OCI-M2 (cell line): Measurements from ENCODE around the gene TPGS1.

ENCODE experiments used
- DNase-seq: peaks from one replicate; lab custom pipeline; 2025; ENCODE audit not compliant: unreplicated experiment; lab: John Stamatoyannopoulos, UW

Gene TPGS1

DNA sequence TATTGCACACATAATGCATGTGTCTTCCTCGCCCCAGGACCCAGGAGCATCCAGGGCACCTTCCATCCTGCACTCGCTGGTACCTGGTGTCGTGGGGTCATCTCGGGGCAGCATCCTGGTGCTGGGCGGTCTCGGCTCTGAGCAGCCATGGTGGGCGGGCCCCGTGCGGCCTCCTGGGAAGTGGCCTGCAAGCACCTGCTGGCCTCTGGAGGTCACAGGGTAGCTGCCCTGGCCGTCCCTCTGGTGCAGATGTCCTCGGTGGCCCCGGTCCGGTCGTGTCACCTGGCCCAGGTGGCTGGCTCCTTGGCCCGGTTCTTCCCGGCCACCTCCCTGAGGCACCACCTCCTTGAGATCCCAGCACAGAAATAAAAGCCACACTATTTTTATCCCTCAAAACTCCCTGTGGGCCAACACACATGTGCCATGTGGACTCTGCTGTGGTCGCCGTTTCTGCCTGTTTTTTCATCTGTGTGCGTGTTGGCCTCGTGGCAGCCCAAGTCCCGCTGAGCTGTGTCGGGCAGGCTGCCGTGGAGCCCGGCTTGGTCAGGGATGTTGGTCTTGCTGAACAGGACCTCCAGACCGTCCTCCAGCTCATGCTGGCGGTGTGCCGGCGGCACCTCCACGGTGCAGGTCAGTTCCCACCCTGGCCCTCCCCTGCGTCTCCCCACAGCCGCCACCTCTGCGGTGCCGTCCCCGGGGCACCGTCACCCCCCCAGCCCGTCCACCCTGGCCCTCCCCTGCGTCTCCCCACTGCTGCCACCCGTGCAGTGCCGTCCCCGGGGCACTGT lies 31.5 kb downstream of the TPGS1 start:
- no peak for DNase-seq

DNA sequence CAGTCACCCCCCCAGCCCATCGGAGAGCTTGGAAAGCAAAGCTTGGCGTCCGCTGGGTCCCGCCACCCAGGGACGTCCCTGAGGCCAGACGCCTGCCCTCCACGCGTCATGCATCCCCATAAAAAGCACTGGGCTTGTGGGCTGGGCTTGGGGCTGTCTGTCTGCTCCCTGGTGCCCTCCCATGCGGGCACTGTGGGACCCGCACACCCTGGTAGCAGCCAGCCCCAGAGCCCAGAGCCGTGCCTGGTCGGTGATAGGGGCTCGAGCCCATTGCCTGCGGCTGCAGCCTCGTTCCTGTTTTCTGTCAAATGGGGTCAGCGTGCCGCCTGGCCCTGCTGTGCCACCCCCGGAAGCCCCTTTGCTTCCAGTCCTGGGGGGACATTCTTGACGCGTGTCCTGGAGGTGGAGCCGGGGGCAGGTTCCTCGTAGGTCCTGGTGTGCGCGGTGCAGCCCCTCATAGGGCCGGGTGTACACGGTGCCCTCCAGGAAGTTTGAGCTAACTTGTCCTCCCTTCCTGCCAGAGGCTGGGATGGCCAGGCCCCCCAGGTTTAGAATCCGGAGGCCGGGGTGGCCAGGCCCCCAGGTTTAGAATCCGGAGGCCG lies 32.2 kb downstream of the TPGS1 start:
- DNase-seq = no peak

DNA sequence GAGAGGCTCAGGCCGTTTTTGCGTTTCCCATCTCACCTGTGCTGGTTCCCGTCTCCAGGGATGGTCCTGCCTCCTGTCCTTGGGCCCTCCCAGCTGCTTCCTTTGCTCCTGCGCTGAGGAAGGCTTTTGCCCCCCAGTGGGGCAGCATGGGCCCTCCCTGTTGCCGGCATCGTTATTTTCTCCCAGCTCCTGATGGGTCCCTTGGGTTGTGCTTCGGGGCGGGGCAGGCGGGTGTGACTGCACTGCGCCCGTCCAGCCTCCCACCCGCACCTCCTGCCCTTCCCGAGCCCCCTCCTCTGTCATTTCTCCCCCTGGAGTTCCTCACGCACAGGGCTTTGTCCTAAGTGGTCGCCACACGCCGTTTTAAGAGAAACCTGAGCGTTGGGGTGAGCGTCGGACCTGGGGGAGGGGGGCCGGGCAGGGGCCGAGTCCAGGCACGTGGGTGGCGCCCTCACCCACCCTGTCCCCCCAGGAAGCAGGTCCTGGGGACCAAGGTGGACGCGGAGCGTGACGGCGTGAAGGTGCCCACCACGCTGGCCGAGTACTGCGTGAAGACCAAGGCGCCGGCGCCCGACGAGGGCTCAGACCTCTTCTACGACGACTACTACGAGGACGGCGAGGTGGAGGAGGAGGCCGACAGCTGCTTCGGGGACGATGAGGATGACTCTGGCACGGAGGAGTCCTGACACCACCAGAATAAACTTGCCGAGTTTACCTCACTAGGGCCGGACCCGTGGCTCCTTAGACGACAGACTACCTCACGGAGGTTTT lies 33.8 kb downstream of the TPGS1 start:
- DNase-seq = no peak

DNA sequence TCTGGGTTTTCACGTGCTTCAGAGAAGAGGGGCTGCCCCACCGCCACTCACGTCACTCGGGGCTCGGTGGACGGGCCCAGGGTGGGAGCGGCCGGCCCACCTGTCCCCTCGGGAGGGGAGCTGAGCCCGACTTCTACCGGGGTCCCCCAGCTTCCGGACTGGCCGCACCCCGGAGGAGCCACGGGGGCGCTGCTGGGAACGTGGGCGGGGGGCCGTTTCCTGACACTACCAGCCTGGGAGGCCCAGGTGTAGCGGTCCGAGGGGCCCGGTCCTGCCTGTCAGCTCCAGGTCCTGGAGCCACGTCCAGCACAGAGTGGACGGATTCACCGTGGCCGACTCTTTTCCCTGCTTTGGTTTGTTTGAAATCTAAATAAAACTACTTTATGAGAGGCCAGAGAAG lies 34.4 kb downstream of the TPGS1 start:
- no peak for DNase-seq

DNA sequence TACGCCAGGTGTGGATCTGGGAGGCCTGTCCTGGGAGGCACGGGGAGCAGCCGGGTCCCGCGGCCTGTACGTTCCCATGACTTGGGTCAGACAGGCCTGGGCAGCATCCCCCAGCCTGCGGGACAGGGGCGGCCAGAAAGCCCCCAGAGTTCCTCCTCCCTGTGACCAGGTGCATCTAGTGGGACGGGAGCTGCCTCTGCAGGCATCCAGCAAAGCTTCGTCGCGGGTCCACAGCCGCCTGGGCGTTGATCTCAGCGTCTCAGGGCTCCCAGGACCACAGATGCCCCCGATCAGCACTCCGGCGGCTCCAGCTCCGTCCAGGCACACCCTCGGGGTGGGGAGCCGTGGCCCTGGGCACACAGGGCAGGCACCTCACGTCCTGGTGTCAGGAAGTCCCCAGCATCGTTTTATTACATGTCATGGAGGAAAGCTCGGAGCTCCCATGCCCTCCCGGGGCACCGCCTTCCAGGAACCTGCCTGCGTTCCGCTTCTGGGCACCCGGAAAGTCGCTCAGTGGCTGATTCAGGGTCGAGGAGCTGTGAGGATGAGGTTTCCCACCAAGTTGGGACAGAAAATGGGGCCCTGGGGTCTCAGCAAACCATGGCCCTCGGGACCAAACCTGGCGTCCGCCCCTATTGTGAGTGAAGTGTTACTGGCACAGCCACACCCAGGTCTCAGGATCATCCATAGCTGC lies 35.0 kb downstream of the TPGS1 start:
- DNase-seq = no peak

DNA sequence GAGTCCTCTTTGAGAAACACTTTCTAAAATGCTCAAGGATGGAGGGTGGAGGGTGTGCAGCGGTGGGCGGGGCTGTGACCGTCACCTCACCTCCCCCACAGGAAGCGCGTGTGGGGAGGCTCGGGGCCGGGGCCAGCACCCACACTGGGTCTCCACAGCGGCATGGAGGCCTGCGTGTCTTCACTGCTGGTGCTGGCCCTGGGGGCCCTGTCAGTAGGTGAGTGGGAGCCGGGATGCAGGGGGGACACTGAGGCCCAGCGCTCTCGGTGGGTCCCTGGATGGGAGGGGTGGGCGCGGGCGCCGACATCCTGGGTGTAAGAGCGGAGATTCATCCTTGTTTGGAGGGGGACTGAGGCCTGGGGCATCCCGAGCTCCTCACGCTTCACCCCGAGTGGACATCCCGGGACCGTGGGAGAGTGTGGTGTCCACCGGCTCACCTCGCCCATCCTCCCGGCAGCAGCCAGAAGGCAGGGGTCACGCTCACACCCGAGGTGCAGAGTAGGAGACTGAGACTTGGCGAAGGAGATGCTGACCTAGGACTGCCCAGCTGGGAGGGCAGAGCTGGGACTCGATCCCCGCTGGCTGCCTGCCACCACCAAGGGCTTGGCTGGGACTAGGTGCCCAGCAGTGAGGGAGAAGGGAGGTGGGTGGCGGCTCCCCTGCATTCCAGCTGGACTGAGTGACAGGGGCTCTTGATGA lies 36.8 kb downstream of the TPGS1 start, which contains the start of gene GZMM:
Gene GZMM, plus strand, starts transcription at position 144 of the 699 bp plus-strand sequence. Its CDS starts 19 bp downstream, at position 163.
- DNase-seq = no peak

DNA sequence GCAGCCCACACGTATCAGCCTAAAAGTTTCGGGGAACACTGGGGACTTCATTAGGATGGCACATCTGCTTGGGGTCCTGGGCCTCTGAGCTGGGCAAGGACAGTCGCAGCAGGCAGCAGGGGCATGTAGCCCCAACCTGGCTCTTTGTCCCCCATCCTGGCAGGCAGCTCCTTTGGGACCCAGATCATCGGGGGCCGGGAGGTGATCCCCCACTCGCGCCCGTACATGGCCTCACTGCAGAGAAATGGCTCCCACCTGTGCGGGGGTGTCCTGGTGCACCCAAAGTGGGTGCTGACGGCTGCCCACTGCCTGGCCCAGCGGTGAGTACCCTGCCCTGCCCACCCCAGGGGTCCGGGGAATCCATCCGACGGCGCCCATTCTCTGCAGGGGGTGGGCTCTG lies 39.8 kb downstream of the TPGS1 start:
- DNase-seq = no peak

DNA sequence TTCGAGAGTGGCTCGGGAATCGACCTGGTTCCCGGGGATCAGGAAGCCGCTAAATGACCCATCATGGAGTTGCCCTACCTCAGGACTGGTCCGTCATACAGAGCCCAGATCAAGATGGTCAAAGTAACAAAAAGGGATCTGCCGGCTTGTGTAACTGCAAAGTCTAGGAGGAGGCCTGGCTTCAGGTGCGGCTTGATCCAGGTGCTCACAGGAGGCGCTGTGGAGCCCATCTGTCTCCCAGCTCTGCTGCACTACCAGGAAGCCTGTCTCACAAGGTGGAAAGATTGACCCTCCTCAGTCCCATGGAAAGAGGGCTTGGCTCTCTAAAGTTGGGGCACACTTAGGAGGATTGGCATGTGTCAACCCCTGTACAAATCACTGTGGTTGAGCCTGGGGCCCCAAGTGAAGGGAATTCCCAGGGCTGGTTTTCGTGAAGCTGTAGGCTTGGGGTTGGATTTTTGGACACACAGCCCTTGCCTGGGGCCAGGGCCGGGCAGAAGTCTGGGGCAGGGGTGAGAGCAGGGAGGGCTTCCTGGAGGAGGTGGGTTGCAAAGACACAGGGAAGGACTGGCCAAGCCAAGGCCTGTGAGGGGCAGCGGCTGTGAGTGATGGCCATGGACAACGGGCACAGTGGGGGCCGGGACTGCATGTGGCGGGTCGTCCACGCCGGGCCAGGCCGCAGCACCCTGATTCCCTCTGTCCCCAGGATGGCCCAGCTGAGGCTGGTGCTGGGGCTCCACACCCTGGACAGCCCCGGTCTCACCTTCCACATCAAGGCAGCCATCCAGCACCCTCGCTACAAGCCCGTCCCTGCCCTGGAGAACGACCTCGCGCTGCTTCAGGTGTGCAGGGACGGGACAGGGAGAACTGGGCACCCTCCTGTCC lies 40.8 kb downstream of the TPGS1 start:
- no peak for DNase-seq

DNA sequence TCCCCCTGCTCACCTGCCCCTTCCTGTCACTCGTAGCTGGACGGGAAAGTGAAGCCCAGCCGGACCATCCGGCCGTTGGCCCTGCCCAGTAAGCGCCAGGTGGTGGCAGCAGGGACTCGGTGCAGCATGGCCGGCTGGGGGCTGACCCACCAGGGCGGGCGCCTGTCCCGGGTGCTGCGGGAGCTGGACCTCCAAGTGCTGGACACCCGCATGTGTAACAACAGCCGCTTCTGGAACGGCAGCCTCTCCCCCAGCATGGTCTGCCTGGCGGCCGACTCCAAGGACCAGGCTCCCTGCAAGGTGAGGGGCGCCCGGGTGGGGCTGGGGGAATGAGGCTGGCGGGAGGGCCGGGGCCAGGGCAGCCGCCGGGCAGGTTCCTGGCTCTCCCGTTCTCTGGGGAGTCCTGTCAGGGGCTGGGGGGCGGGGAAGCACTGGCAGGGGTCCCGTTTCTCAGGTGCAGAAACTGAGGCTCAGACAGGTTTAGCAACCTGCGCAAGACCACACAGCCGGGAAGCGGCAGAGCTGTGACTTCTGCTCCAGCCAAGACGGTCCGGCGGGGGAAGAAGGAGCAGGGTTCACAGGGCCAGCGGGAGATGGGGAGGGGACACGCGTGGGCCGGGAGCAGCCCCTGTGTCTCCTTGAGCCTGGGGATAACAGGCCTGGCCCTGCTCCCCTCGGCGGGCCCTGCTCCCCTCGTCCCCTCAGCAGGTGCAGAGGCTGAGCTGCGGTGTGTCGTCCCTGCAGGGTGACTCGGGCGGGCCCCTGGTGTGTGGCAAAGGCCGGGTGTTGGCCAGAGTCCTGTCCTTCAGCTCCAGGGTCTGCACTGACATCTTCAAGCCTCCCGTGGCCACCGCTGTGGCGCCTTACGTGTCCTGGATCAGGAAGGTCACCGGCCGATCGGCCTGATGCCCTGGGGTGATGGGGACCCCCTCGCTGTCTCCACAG lies 41.9 kb downstream of the TPGS1 start:
- no peak for DNase-seq

DNA sequence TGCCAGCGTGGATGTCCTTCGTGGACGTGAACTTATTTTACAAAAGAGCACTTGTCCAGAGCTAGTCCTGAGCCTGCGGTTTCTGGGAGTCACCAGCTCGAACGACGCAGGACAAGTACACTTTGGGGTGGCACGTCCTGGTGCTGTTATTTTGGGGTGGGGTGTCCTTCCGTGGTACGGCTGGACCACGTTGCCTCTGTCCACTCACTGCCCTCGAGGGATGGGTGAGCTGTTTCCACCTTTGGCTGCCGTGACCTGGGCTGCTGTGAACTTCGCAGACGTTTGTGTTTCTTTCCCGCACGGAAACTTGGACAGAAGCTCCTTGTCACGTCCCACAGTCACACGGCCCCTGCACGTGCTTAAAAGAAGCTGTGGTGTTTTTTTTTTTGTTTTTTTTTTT lies 47.5 kb downstream of the TPGS1 start:
- no peak for DNase-seq

DNA sequence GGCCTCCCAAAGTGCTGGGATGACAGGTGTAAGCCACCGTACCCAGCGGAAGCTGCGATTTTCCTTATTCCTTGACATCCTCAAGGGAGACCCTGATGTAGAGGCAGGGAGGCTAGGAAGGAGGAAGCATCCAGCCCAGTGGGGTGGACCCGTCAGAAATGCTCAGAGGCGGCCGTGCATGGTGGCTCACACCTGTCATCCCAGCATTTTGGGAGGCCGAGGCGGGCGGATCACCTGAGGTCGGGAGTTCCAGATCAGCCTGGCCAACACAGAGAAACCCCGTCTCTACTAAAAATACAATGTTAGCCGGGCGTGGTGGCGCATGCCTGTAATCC lies 48.1 kb downstream of the TPGS1 start:
- no peak for DNase-seq

DNA sequence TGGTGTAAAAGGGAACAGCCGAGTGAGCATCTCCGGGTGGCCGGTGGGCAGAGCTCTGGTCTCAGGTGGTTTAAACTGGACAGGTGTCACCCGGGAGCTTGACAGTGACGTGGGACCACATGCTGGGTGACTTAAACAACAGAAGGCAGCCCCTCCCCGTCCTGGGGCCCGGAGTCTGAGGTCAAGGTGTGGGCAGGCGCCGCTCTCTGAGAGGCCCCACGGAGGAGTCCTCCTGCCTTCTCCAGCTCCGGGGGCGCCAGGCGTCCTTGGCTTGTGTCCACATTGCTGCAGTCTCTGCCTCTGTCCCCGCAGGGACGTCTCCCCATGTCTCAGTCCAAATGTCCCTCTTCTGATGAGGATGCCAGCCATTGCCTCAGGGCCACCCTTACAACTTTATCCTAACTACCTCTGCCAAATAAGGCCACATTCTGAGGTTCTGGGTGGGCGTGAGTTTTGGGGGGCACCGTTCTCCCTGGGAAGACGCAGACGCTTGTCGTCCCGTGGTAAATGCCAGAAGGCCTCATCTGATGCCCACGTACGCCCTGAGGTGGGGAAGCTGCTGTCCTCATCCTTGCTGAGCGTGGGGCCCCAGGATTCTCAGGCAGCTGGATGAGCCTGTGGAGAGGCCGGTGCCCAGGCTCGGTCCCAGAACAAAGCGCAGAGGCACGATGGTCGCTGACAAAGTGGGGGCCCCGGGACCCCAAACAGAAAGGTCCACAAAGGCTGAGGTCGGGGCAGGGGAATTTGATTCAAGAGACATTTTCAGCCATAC lies 49.5 kb downstream of the TPGS1 start:
- DNase-seq = no peak

DNA sequence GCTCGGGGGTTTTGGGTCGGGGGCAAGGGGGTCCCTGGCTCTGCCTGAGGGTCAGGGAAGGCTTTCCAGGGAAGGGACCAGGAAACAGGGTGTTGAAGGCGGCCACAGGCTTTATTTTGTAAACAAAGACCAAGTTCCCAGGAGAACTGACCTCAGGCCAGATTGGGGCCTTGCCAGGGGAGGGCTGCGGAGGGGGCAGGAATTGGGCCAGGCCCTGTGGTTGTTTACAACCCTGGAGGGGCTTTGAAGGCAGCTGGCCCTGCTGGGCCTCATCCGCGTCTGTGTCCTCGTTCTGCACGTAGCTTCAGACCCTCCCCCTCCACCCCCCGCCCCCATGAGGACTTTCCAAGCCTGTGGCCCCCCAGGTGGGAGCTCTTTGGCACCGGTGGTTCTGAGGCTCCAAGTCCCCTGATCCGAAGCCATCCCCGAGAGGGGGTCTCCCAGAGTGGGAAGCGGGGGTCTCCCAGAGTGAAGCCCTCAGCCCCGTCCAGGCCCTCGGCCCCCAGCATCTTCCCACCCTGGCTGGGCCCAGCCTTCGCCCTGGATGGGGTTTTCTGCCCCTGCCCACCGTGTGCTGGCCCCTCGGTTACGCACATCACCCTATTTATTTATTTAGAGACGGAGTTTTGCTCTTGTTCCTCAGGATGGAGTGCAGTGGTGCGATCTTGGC lies 51.6 kb downstream of the TPGS1 start:
- DNase-seq = no peak

DNA sequence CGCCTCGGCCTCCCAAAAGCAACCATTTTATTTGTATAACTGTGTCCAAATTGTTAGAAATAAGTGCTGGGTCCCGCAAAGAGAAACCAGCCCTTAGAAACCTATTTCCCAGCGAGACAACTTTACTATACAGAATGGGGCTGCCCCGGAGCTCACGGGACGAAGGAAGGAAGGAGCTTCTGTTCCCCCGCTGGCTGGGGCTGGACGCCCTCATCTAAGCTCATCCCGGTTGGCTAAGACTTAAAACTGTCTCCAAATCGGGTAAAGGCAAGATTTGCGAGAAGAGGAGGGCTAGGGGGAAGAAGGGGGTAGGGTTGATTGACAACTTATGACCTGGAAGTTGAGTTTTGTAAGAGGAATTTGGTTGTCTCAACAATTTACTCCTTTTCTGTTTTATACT lies 52.8 kb downstream of the TPGS1 start:
- no peak for DNase-seq

DNA sequence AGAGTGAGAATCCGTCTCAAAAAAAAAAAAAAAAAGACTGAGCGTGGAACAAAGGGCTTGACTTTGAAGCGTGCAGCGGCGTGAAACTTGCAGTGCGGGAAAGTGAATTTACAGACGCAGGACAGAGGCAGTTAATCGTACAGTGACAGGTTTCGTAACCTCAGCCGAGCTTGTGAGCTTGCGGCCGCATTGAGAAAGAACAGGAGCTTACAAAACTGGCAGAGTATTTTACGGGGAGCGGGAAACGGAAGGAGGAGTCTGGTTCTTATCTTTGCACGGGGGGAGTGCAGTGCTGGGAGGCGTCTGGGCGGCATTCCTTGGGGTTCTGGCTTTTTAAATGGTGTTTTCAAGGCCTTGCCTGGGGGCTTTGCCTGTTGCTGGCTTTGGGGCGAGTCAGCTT lies 59.1 kb downstream of the TPGS1 start:
- no peak for DNase-seq

DNA sequence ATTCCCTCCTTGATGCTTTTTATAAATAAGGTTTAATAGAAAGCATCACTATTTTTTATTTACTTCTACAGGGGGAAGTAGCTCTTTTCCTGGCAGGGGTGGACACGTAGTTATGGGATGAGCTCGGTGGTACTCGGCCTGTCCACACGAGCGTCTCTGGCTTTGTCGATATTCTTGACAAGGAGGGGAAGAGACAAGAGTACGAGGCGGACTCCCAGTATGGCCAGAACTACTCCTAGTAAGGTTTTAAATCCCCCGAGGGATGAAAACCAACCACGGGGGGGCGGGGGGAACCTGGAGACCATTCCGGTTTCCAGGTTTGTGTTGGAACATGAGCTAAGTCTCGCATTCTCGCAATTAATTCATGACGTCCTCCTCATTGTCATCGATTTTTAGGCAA lies 59.5 kb downstream of the TPGS1 start:
- no peak for DNase-seq

DNA sequence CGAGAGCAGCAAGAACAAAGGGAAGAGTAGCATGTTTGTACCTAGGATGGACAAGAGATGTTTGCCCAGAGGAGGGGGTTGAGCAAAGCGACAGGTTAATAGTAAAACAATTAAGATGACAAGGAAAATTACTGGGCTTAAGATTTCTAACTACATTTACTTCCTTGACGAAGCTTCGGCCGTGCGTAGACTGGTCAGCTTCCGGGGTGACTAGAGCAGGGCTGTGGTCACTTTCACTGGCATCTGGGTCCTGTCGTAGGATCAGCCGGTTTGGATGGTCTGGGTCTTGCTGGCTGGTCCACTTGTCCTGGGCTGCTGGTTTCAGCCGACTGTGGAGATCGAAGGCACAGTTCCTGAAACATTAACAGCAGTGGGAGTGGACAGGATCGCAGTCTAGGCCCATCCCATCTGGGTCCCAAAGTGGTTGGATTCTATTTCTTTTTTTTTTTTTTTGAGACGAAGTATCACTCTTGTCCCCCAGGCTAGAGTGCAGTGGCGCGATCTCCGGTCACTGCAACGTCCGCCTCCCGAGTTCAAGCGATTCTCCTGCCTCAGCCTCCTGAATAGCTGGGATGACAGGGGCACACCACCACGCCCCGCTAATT lies 60.1 kb downstream of the TPGS1 start:
- DNase-seq = no peak
